Stimulated activated CD8-positive, alpha-beta memory T cell treated with anti-CD3 and anti-CD28 coated beads, Interleukin-12 subunit alpha, Interleukin-12 subunit beta, amount 100 ng/mL, for 1 hour (primary cell): Measurements from ENCODE around the gene NDRG3.

Source experiments
- DNase-seq: peaks from one replicate; pipeline ENCODE4 v3.0.0-alpha.2; 2020; ENCODE audit warnings: low read depth

Gene NDRG3

GRCh38 chr20:36606158-36607066 lies 139.5 kb downstream of the NDRG3 start:
- DNase-seq = no peak

GRCh38 chr20:36605399-36606157 lies 140.3 kb downstream of the NDRG3 start, which contains the start of gene RAB5IF:
Gene RAB5IF, plus strand, starts transcription at chr20:36605779. Its CDS starts 173 bp downstream, at chr20:36605952.
- peak; percentile 100 for DNase-seq

GRCh38 chr20:36604952-36605398 lies 140.9 kb downstream of the NDRG3 start:
- DNase-seq = peak; percentile 22
